Fibroblast of lung (primary cell): Measurements from ENCODE around the gene CCDC122. TPM values are rescaled to one million over a fixed set of nuclear protein-coding genes. Genes with fewer than 3 reads are reported as not detected.

Source experiments
- DNase-seq, 2 donors: peaks; one replicate each; pipeline versions ENCODE4 v3.0.0 to v3.0.0-alpha.2; 2010; ENCODE audit warnings: low read depth in 2 of 2
- H2AFZ ChIP-seq: 2 replicates; pipeline ENCODE4 v1.5.1; 2012; ENCODE audit warnings: low read length, control low read depth, inconsistent platforms
- H3K27ac ChIP-seq: 2 replicates; pipeline ENCODE4 v1.5.1; 2011; ENCODE audit warnings: low read length, control low read depth; ENCODE audit not compliant: insufficient read depth
- H3K27me3 ChIP-seq: 2 replicates; pipeline ENCODE4 v1.5.1; 2011; ENCODE audit warnings: mild to moderate bottlenecking, low read length; ENCODE audit not compliant: control insufficient read depth, insufficient read depth
- H3K36me3 ChIP-seq: 2 replicates; pipeline ENCODE4 v1.5.1; 2011; ENCODE audit warnings: low read length; ENCODE audit not compliant: control insufficient read depth, insufficient read depth
- H3K4me1 ChIP-seq: 2 replicates; pipeline ENCODE4 v1.5.1; 2011; ENCODE audit warnings: low read length; ENCODE audit not compliant: control insufficient read depth, insufficient read depth; ENCODE audit errors: extremely low read depth
- H3K4me2 ChIP-seq: 2 replicates; pipeline ENCODE4 v1.5.1; 2011; ENCODE audit warnings: low read length, control low read depth; ENCODE audit not compliant: insufficient read depth; ENCODE audit errors: extremely low read depth
- H3K4me3 ChIP-seq, 4 experiments: fragments of 200-600 bp in 1 of 4; sonication (generic) in 1 of 4; replicated peaks in 1 of 4; 2 replicates each; pipeline ENCODE4 v1.5.1; 2011 to 2016; ENCODE audit warnings: low read length in 4 of 4, low read depth in 3 of 4, mild to moderate bottlenecking in 3 of 4, control low read depth in 2 of 4, inconsistent platforms in 1 of 4, mixed read lengths in 1 of 4; ENCODE audit not compliant: insufficient read depth in 1 of 4; ENCODE audit errors: control extremely low read depth in 1 of 4
- H3K79me2 ChIP-seq: 2 replicates; pipeline ENCODE4 v1.5.1; 2012; ENCODE audit warnings: mild to moderate bottlenecking, low read length, inconsistent platforms; ENCODE audit not compliant: control insufficient read depth, insufficient read depth
- H3K9ac ChIP-seq: 2 replicates; pipeline ENCODE4 v1.5.1; 2011; ENCODE audit warnings: mild to moderate bottlenecking, low read length, control low read depth; ENCODE audit not compliant: insufficient read depth
- H3K9me3 ChIP-seq: 2 replicates; pipeline ENCODE4 v1.5.1; 2012; ENCODE audit warnings: low read depth, low read length; ENCODE audit not compliant: control insufficient read depth, insufficient read depth
- H4K20me1 ChIP-seq: 2 replicates; pipeline ENCODE4 v1.5.1; 2011; ENCODE audit warnings: low read length; ENCODE audit not compliant: control insufficient read depth, insufficient read depth; ENCODE audit errors: extremely low read depth
- EZH2 ChIP-seq: IDR thresholded peaks from 2 replicates; pipeline ENCODE4 v1.5.1; 2012; ENCODE audit warnings: low read length, control low read depth, mild to moderate bottlenecking; ENCODE audit errors: missing control alignments
- polyA plus RNA-seq, 2 donors: library from polyadenylated mRNA; depleted of rRNA in 1 of 2; stranded (reverse) in 1 of 2; unstranded in 1 of 2; fragments of >200 nt; gene quantifications; 2 replicates each; pipeline ENCODE4 v1.2.1, GENCODE V29; 2011 to 2012; ENCODE audit warnings: missing spikeins in 1 of 2
- total RNA-seq: library from RNA; depleted of rRNA; stranded (reverse); fragments of >200 nt; gene quantifications from 2 replicates; pipeline ENCODE4 v1.2.1, GENCODE V29; 2014
- TF ChIP-seq, protein P1 (sequence below), 2 donors: IDR thresholded peaks in 1 of 2; conservative IDR thresholded peaks in 1 of 2; 1 replicate in 1 of 2; 2 replicates in 1 of 2; pipeline ENCODE4 v1.5.1; 2011 to 2012; ENCODE audit warnings: low read length in 2 of 2, control low read depth in 1 of 2, inconsistent platforms in 1 of 2, low read depth in 1 of 2, mild to moderate bottlenecking in 1 of 2

Gene CCDC122
- total and polyA plus RNA-seq, 2 donors (not counting 1 experiment from before 2014, with no cell fraction given): 2.0 to 6.8 TPM

DNA sequence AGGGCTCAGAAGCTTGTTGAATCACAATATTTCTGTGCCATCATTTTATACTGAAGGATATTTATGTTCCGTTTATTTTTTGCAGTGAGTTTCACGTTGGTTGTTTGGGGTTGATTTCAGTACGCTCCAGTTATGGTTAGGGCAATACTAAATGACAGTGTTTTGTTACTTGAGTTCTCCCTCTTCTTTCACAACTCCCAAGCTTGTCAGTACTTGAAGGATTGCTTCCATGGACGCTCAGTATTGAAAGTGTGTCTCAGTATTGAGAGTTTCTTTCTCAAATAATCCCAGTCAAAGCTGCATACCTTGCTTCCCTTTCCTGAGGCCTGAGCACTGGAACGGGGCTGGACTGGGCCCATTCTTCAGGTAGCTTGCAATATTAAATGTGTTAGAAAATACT, 39.1 kb upstream of the CCDC122 start:
- no peak overlapping the region for H3K4me2 ChIP-seq
- no peaks in the 10 kb centered on the region for H4K20me1 ChIP-seq
- no peak overlapping the region for H3K27ac ChIP-seq
- H3K9me3 ChIP-seq: no peaks in the 10 kb centered on the region
- peak in 1 of 2 donors; percentile 5 for DNase-seq
- no peak overlapping the region for H3K9ac ChIP-seq
- no peak overlapping the region for H2AFZ ChIP-seq
- no peaks in the 10 kb centered on the region for H3K79me2 ChIP-seq
- no peak for TF ChIP-seq EZH2
- TF ChIP-seq, protein P1, sequence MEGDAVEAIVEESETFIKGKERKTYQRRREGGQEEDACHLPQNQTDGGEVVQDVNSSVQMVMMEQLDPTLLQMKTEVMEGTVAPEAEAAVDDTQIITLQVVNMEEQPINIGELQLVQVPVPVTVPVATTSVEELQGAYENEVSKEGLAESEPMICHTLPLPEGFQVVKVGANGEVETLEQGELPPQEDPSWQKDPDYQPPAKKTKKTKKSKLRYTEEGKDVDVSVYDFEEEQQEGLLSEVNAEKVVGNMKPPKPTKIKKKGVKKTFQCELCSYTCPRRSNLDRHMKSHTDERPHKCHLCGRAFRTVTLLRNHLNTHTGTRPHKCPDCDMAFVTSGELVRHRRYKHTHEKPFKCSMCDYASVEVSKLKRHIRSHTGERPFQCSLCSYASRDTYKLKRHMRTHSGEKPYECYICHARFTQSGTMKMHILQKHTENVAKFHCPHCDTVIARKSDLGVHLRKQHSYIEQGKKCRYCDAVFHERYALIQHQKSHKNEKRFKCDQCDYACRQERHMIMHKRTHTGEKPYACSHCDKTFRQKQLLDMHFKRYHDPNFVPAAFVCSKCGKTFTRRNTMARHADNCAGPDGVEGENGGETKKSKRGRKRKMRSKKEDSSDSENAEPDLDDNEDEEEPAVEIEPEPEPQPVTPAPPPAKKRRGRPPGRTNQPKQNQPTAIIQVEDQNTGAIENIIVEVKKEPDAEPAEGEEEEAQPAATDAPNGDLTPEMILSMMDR (conservative IDR thresholded peaks at IDR 0.05 in 1 of 2, IDR thresholded peaks at IDR 0.05 in 1 of 2; ENCODE audit: low read depth in 1 of 2, low read length in 2 of 2): no peak
- H3K4me1 ChIP-seq: no peaks in the 10 kb centered on the region
- H3K4me3 ChIP-seq: no peak overlapping the region
- H3K27me3 ChIP-seq: no peaks in the 10 kb centered on the region
- no peaks in the 10 kb centered on the region for H3K36me3 ChIP-seq

DNA sequence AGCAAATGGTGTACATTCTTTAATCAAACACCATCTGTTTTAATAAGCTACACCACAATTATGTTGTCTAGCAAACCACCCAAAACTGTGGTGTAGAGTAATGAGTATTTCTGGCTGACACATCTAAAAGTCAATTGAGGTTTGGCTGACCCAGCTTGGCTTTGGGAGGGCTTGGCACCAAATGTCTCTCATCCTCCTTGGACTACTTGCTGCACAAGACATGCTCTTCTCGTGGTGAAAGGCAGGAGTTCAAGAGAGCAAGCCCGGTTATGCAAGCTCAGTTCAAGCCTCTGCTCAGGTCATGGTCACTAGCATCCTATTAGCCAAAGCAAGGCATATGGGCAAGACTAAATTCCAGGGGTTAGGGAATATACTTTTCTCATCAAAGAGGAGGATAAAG, 37.3 kb upstream of the CCDC122 start:
- DNase-seq: peak in 1 of 2 donors; percentile 29
- H3K36me3 ChIP-seq: no peaks in the 10 kb centered on the region
- no peak overlapping the region for H3K4me2 ChIP-seq
- H3K27ac ChIP-seq: no peak overlapping the region
- no peak overlapping the region for H2AFZ ChIP-seq
- H4K20me1 ChIP-seq: no peaks in the 10 kb centered on the region
- no peaks in the 10 kb centered on the region for H3K9me3 ChIP-seq
- no peak for TF ChIP-seq EZH2
- TF ChIP-seq, protein P1 (conservative IDR thresholded peaks at IDR 0.05 in 1 of 2, IDR thresholded peaks at IDR 0.05 in 1 of 2; ENCODE audit: low read depth in 1 of 2, low read length in 2 of 2): no peak
- no peaks in the 10 kb centered on the region for H3K4me1 ChIP-seq
- no peak overlapping the region for H3K9ac ChIP-seq
- H3K27me3 ChIP-seq: no peaks in the 10 kb centered on the region
- H3K79me2 ChIP-seq: no peaks in the 10 kb centered on the region
- H3K4me3 ChIP-seq: no peak overlapping the region

DNA sequence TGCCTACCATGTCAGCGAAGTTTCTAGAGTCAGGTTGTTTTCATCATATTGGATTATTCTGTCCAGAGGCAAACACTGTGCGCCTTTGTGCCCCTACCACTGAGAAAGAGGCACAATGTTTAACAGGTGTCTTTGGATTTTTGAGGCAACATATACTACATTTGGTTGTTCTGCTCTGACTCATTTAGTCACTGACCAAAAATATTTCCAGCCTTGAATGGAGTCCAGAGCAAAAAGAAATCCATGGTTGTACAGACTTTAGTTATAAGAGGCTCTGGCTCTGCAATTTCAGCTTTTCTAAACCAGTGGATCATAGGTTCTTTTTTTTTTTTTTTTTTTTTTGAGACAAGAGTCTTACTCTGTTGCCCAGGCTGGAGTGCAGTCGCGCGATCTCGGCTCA, 35.9 kb upstream of the CCDC122 start:
- no peaks in the 10 kb centered on the region for H3K36me3 ChIP-seq
- DNase-seq: peak; percentile 38 to 72
- H3K27me3 ChIP-seq: no peaks in the 10 kb centered on the region
- H3K27ac ChIP-seq: no peak overlapping the region
- TF ChIP-seq, protein P1 (conservative IDR thresholded peaks at IDR 0.05 in 1 of 2, IDR thresholded peaks at IDR 0.05 in 1 of 2; ENCODE audit: low read depth in 1 of 2, low read length in 2 of 2): no peak
- no peak for TF ChIP-seq EZH2
- H3K4me3 ChIP-seq: no peak overlapping the region
- H3K4me2 ChIP-seq: no peak overlapping the region
- H3K9ac ChIP-seq: no peak overlapping the region
- H4K20me1 ChIP-seq: no peaks in the 10 kb centered on the region
- H3K79me2 ChIP-seq: no peaks in the 10 kb centered on the region
- H3K9me3 ChIP-seq: no peaks in the 10 kb centered on the region
- H3K4me1 ChIP-seq: no peaks in the 10 kb centered on the region
- no peak overlapping the region for H2AFZ ChIP-seq
